Mammary epithelial cell (primary cell): ENCODE results near the gene TCF7L1.

Experiments used
- CTCF ChIP-seq, 2 donors: IDR thresholded peaks in 1 of 2; conservative IDR thresholded peaks in 1 of 2; 2 replicates each; pipeline ENCODE4 v1.5.1; 2011 to 2012; ENCODE audit warnings: inconsistent platforms in 2 of 2, low read length in 2 of 2, mild to moderate bottlenecking in 2 of 2, control low read depth in 1 of 2, low read depth in 1 of 2; ENCODE audit not compliant: insufficient read depth in 1 of 2; ENCODE audit errors: extremely low read depth in 1 of 2
- EZH2 ChIP-seq: IDR thresholded peaks from 2 replicates; pipeline ENCODE4 v1.6.1; 2012; ENCODE audit warnings: low read length, inconsistent platforms, borderline replicate concordance

- TF ChIP-seq CTCF (conservative IDR thresholded peaks at IDR 0.05 in 1 of 2, IDR thresholded peaks at IDR 0.05 in 1 of 2; ENCODE audit: extremely low read depth in 1 of 2, insufficient read depth in 1 of 2, low read depth in 1 of 2, low read length in 2 of 2): no peak
- no peak for TF ChIP-seq EZH2
These were observed 47.6 kb upstream of the TCF7L1 start for GRCh38 chr2:85085563-85085962.
